Thoracic aorta (tissue), 2 donors: ENCODE results near the gene GAPDHS. TPM values are rescaled to one million over a fixed set of nuclear protein-coding genes. Genes with fewer than 3 reads are reported as not detected.

Source experiments
- ATAC-seq: fragments of 150-250 bp; one replicate; pipeline ENCODE4 v1.8.0; 2017; ENCODE audit warnings: low read depth; ENCODE audit not compliant: insufficient number of reproducible peaks, low FRiP score
- DNase-seq: peaks from one replicate; pipeline ENCODE4 v3.0.0-alpha.2; 2020; ENCODE audit warnings: low spot score
- H3K27ac ChIP-seq, 2 donors: fragments of 200-600 bp; sonication (generic); 1 replicate in 1 of 2; 2 replicates in 1 of 2; pipeline ENCODE4 v1.5.1; 2016; ENCODE audit warnings: mild to moderate bottlenecking in 2 of 2, moderate library complexity in 2 of 2
- H3K27me3 ChIP-seq: fragments of 200-600 bp; sonication (generic); replicated peaks from 2 replicates; pipeline ENCODE4 v1.6.0; 2016; ENCODE audit warnings: mild to moderate bottlenecking; ENCODE audit not compliant: insufficient read depth
- H3K36me3 ChIP-seq: fragments of 200-600 bp; sonication (generic); one replicate; pipeline ENCODE4 v1.5.1; 2016
- H3K4me1 ChIP-seq, 2 donors: fragments of 200-600 bp; sonication (generic); 1 replicate in 1 of 2; 2 replicates in 1 of 2; pipeline versions ENCODE4 v1.5.1 to v1.6.0; 2016; ENCODE audit warnings: low read depth in 2 of 2, mild to moderate bottlenecking in 1 of 2; ENCODE audit not compliant: control insufficient read depth in 1 of 2
- H3K4me3 ChIP-seq: fragments of 200-600 bp; sonication (generic); 2 replicates; pipeline ENCODE4 v1.5.1; 2016; ENCODE audit warnings: mild to moderate bottlenecking
- H3K9me3 ChIP-seq: fragments of 200-600 bp; sonication (generic); 2 replicates; pipeline ENCODE4 v1.5.1; 2016
- CTCF ChIP-seq: fragments of 200-600 bp; sonication (generic); IDR thresholded peaks from one replicate; pipeline ENCODE4 v1.5.1; 2019; ENCODE audit warnings: antibody characterized with exemption
- total RNA-seq, 2 donors: library from RNA; depleted of rRNA; stranded (reverse); fragments of >200 nt; gene quantifications; one replicate each; pipeline versions ENCODE4 v1.1.0 to v1.2.3, GENCODE V29; 2016

The GAPDHS gene
- total RNA-seq, 2 donors from 2014 or later: not detected

DNA sequence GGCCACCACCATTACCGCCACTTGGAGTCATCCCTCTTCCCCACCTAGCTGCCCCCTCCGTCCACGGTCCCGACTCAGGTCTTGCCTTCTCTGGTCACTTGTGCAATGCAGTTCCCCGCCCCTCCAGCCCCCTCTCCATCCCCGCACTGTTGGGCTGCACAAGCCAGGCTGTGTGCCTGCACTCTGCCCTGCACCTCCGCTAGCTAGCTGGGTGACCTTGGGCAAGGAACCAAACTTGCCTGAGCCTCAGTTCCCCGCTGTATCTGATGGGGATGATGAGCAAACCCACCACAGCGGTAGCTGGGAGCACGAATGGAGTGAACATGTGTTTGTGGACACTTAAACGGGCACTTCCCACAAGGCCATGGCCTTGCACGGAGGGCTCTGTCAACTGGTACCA is 6.6 kb downstream of the GAPDHS start:
- no peaks in the 10 kb centered on the region for H3K27me3 ChIP-seq
- H3K9me3 ChIP-seq: no peaks in the 10 kb centered on the region
- ATAC-seq: no peak
- peaks cover 0 to 7% of the 10 kb centered on the region in 2 donors for H3K4me1 ChIP-seq
- no peak for DNase-seq
- no peaks in the 10 kb centered on the region for H3K36me3 ChIP-seq
- H3K4me3 ChIP-seq: no peak overlapping the region
- TF ChIP-seq CTCF: no peak
- H3K27ac ChIP-seq: no peak overlapping the region

DNA sequence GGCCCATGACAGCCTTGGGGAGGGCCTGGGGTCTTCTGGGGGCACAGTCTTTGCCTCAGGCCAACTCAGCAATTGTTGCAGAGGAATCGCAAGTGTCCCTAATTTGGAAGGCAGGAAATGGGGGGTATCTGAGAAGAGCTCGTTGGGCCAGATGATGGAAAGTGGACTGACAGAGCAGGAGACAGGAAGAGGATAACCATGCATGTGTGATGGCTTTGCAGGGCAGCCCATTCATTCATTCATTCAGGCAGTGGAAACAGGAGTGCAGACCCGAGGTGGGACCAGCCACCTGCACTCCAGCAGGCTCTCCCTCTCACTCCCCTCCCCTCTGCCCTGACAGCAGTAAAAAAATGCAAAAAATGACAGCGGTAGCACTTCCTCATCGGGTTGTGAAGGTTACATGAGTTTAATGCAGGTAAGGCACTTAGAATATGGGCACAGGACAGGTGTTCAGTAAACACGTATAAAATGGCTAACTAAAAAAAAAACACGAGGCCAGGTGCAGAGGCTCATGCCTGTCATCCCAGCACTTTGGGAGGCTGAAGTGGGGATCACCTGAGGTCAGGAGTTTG is 7.2 kb downstream of the GAPDHS start:
- ATAC-seq: no peak
- DNase-seq: no peak
- Histone ChIP-seq H3K4me1 (peaks cover 0 to 8% of the 10 kb centered on the region in 2 donors), H3K4me3 (no peak overlapping the region), H3K36me3 (no peaks in the 10 kb centered on the region), H3K27ac (no peak overlapping the region), H3K9me3 (no peaks in the 10 kb centered on the region), H3K27me3 (no peaks in the 10 kb centered on the region)
- no peak for TF ChIP-seq CTCF

DNA sequence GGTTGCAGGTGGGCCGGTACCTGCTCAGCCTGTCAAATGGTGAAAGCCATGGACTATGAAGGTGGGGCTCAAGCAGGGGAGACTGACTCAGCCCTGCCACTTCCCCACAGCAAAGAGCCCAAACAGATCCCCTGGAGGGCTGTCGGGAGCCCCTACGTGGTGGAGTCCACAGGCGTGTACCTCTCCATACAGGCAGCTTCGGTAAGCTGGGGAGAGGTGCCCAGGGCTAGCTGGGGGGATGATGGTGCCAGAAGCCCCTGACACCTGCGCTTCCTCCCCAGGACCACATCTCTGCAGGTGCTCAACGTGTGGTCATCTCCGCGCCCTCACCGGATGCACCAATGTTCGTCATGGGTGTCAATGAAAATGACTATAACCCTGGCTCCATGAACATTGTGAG is 9.0 kb downstream of the GAPDHS start:
- TF ChIP-seq CTCF: no peak
- no peak for ATAC-seq
- H3K4me1 ChIP-seq: peaks cover 8 to 21% of the 10 kb centered on the region in 2 donors
- H3K4me3 ChIP-seq: no peak overlapping the region
- no peaks in the 10 kb centered on the region for H3K27me3 ChIP-seq
- no peaks in the 10 kb centered on the region for H3K36me3 ChIP-seq
- no peak overlapping the region for H3K27ac ChIP-seq
- no peaks in the 10 kb centered on the region for H3K9me3 ChIP-seq
- DNase-seq: no peak

DNA sequence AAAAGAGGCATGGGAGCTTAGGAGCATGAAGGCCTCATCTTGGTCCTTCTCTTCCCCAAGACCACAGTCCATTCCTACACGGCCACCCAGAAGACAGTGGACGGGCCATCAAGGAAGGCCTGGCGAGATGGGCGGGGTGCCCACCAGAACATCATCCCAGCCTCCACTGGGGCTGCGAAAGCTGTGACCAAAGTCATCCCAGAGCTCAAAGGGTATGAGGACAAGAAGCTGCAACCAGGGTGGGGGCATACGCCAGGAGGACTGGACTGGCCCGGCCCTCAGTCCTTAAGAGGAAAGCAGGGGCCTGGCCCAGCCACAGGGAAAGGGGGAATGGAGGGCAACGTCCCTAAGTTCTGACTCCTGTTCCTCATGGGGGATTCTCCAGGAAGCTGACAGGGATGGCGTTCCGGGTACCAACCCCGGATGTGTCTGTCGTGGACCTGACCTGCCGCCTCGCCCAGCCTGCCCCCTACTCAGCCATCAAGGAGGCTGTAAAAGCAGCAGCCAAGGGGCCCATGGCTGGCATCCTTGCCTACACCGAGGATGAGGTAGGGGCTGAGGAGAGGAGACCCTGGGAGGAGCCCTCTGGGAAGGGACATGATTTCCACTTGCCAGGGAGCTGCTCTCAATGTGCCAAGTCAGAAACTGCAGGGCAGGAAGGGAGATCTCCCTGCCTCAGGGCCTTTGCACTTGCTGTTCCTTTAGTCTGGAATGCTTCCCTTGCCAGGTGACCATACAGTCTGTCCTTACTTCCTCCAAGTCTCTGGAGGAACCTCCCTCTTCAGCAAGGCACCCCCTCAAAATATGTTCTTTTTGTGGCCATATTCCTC is 10.2 kb downstream of the GAPDHS start:
- no peak for TF ChIP-seq CTCF
- H3K4me1 ChIP-seq: peaks cover 8 to 21% of the 10 kb centered on the region in 2 donors
- H3K27ac ChIP-seq: no peak overlapping the region
- no peaks in the 10 kb centered on the region for H3K9me3 ChIP-seq
- no peak overlapping the region for H3K4me3 ChIP-seq
- H3K27me3 ChIP-seq: no peaks in the 10 kb centered on the region
- DNase-seq (no peak), ATAC-seq (no peak)
- H3K36me3 ChIP-seq: no peaks in the 10 kb centered on the region

- no peak for ATAC-seq
- Histone ChIP-seq H3K9me3 (no peaks in the 10 kb centered on the region), H3K4me1 (peaks cover 8 to 21% of the 10 kb centered on the region in 2 donors), H3K36me3 (no peaks in the 10 kb centered on the region), H3K4me3 (peak overlapping the region; percentile 97), H3K27ac (no peak overlapping the region), H3K27me3 (no peaks in the 10 kb centered on the region)
- no peak for TF ChIP-seq CTCF
- no peak for DNase-seq
Measured at GRCh38 chr19:35544110-35544802, 11.0 kb downstream of the GAPDHS start.
